Measurements from ENCODE around the gene SNORC.
"Not testable (repeated sequence)": the region's sequence is repeated elsewhere in the genome, so short reads cannot be mapped to it uniquely, and the experiment has no call there.

The SNORC gene

GRCh38 chr2:232897598-232898408, 27.7 kb downstream of the SNORC start:
- DNase-seq (ENCODE audit: low spot score): no peak
- TF ChIP-seq CTCF (IDR thresholded peaks at IDR 0.05; ENCODE audit: extremely low read depth, insufficient read depth, missing control alignments): no peak
- in situ Hi-C loops (cut with MboI; ENCODE audit: low pct_unique_long_range_greater_than_20kb, low sequenced_read_pairs, unreplicated experiment): no loop called here

GRCh38 chr2:232898592-232899543, 28.8 kb downstream of the SNORC start:
- in situ Hi-C loops (cut with MboI; ENCODE audit: low pct_unique_long_range_greater_than_20kb, low sequenced_read_pairs, unreplicated experiment): no loop called here
- no peak for TF ChIP-seq CTCF (IDR thresholded peaks at IDR 0.05; ENCODE audit: extremely low read depth, insufficient read depth, missing control alignments)

GRCh38 chr2:232900811-232901735, 31.0 kb downstream of the SNORC start:
- no peak for TF ChIP-seq CTCF (IDR thresholded peaks at IDR 0.05; ENCODE audit: extremely low read depth, insufficient read depth, missing control alignments)
- in situ Hi-C loops (cut with MboI; ENCODE audit: low pct_unique_long_range_greater_than_20kb, low sequenced_read_pairs, unreplicated experiment): no loop called here

More at GRCh38 chr2:232898592-232899543, 28.8 kb downstream of the SNORC start:
- no peak for DNase-seq (ENCODE audit: low spot score)

GRCh38 chr2:232901736-232902578, 31.9 kb downstream of the SNORC start:
- DNase-seq (ENCODE audit: low spot score): no peak
- in situ Hi-C loops (cut with MboI; ENCODE audit: low pct_unique_long_range_greater_than_20kb, low sequenced_read_pairs, unreplicated experiment): no loop called here
- TF ChIP-seq CTCF (IDR thresholded peaks at IDR 0.05; ENCODE audit: extremely low read depth, insufficient read depth, missing control alignments): no peak

More at GRCh38 chr2:232900811-232901735, 31.0 kb downstream of the SNORC start:
- no peak for DNase-seq (ENCODE audit: low spot score)

- no peak for TF ChIP-seq CTCF (IDR thresholded peaks at IDR 0.05; ENCODE audit: extremely low read depth, insufficient read depth, missing control alignments)
- in situ Hi-C loops (cut with MboI; ENCODE audit: low pct_unique_long_range_greater_than_20kb, low sequenced_read_pairs, unreplicated experiment): no loop called here
- no peak for DNase-seq (ENCODE audit: low spot score)
Observed at GRCh38 chr2:232903989-232904388, 33.9 kb downstream of the SNORC start.

GRCh38 chr2:232906867-232907717, 37.0 kb downstream of the SNORC start:
- in situ Hi-C loops (cut with MboI; ENCODE audit: low pct_unique_long_range_greater_than_20kb, low sequenced_read_pairs, unreplicated experiment); DNase-seq (ENCODE audit: low spot score): not testable (repeated sequence)

- DNase-seq (ENCODE audit: low spot score); in situ Hi-C loops (cut with MboI; ENCODE audit: low pct_unique_long_range_greater_than_20kb, low sequenced_read_pairs, unreplicated experiment): not testable (repeated sequence)
Observed at GRCh38 chr2:232907718-232908085, 37.6 kb downstream of the SNORC start.
